Measurements from ENCODE around the gene TUFM. TPM values are rescaled to one million over a fixed set of nuclear protein-coding genes. Genes with fewer than 3 reads are reported as not detected.

Gene TUFM
- total RNA-seq, 1 experiment from 2014 or later = 296 TPM

GRCh38 chr16:28824717-28824973 lies 21.5 kb downstream of the TUFM start:
- peaks cover 31% of the 10 kb centered on the region for H3K4me1 Mint-ChIP-seq
- CTCF ChIA-PET = no interaction called here
- TF ChIP-seq ELF4 (CRISPR knock-in tag; IDR thresholded peaks at IDR 0.05; ENCODE audit: low read depth) (no peak), IRF2 (CRISPR knock-in tag; IDR thresholded peaks at IDR 0.05; ENCODE audit: borderline replicate concordance, low read depth) (no peak), NFYB (CRISPR knock-in tag; conservative IDR thresholded peaks at IDR 0.05; ENCODE audit: low read depth) (no peak), ATF1 (CRISPR knock-in tag; IDR thresholded peaks at IDR 0.05) (no peak), GABPB1 (CRISPR knock-in tag; IDR thresholded peaks at IDR 0.05) (no peak), NFE2L1 (CRISPR knock-in tag; IDR thresholded peaks at IDR 0.05) (no peak), FOXJ3 (CRISPR knock-in tag; IDR thresholded peaks at IDR 0.05; ENCODE audit: borderline replicate concordance) (no peak), SP1 (CRISPR knock-in tag; conservative IDR thresholded peaks at IDR 0.05) (no peak), NFATC4 (CRISPR knock-in tag; IDR thresholded peaks at IDR 0.05) (no peak)
- TF ChIP-seq, protein P1, sequence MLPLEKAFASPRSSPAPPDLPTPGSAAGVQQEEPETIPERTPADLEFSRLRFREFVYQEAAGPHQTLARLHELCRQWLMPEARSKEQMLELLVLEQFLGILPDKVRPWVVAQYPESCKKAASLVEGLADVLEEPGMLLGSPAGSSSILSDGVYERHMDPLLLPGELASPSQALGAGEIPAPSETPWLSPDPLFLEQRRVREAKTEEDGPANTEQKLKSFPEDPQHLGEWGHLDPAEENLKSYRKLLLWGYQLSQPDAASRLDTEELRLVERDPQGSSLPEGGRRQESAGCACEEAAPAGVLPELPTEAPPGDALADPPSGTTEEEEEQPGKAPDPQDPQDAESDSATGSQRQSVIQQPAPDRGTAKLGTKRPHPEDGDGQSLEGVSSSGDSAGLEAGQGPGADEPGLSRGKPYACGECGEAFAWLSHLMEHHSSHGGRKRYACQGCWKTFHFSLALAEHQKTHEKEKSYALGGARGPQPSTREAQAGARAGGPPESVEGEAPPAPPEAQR (CRISPR knock-in tag; IDR thresholded peaks at IDR 0.05) = no peak
- TF ChIP-seq, protein P2, sequence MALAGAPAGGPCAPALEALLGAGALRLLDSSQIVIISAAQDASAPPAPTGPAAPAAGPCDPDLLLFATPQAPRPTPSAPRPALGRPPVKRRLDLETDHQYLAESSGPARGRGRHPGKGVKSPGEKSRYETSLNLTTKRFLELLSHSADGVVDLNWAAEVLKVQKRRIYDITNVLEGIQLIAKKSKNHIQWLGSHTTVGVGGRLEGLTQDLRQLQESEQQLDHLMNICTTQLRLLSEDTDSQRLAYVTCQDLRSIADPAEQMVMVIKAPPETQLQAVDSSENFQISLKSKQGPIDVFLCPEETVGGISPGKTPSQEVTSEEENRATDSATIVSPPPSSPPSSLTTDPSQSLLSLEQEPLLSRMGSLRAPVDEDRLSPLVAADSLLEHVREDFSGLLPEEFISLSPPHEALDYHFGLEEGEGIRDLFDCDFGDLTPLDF (CRISPR knock-in tag; IDR thresholded peaks at IDR 0.05) = no peak
- TF ChIP-seq, protein P3, sequence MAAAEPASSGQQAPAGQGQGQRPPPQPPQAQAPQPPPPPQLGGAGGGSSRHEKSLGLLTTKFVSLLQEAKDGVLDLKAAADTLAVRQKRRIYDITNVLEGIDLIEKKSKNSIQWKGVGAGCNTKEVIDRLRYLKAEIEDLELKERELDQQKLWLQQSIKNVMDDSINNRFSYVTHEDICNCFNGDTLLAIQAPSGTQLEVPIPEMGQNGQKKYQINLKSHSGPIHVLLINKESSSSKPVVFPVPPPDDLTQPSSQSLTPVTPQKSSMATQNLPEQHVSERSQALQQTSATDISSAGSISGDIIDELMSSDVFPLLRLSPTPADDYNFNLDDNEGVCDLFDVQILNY (CRISPR knock-in tag; IDR thresholded peaks at IDR 0.05) = no peak
- TF ChIP-seq, protein P4, sequence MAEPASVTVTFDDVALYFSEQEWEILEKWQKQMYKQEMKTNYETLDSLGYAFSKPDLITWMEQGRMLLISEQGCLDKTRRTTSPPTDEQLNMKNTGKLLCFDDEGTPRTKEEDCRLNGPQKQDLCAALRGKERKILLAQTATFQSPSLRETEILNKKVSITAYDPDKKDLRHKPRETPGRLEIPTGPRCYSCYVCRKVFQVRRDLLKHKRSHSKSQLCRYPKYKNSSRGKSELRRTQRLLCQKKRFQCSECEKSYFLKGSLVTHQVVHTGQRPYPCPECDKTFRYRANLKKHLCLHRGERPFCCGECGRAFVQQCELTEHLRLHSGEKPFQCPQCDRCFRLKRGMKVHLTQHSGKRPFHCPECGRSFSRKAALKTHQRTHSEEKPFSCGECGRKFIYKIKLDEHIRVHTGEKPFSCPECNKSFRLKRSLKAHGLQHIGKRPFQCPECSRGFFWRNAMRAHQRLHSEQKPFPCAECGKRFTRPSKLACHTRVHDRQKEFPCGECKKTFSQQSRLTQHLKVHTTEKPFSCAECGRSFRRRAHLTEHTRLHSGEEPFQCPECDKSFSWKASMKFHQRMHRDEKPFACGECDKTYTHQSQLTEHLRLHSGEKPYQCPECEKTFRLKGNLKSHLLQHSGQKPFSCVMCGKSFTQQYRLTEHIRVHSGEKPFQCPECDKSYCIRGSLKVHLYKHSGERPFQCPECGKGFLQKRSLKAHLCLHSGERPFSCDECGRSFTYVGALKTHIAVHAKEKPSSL (CRISPR knock-in tag; conservative IDR thresholded peaks at IDR 0.05) = no peak
- ATAC-seq (no peak), DNase-seq (ENCODE audit: low spot score) (no peak)
- no peaks in the 10 kb centered on the region for H3K9me3 Mint-ChIP-seq
- POLR2A ChIA-PET = interaction anchor here (0.9 kb wide), 1 partner anchor 38 kb away, joined by 4 read pairs; the partner anchor contains the start of gene SH2B1
- peak overlapping the region; percentile 98 for H3K27ac Mint-ChIP-seq
- no peaks in the 10 kb centered on the region for H3K27me3 Mint-ChIP-seq (ENCODE audit: low read depth)
- peaks cover 56% of the 10 kb centered on the region for H3K36me3 Mint-ChIP-seq
- H3K4me3 Mint-ChIP-seq = peak overlapping the region; percentile 98

DNA sequence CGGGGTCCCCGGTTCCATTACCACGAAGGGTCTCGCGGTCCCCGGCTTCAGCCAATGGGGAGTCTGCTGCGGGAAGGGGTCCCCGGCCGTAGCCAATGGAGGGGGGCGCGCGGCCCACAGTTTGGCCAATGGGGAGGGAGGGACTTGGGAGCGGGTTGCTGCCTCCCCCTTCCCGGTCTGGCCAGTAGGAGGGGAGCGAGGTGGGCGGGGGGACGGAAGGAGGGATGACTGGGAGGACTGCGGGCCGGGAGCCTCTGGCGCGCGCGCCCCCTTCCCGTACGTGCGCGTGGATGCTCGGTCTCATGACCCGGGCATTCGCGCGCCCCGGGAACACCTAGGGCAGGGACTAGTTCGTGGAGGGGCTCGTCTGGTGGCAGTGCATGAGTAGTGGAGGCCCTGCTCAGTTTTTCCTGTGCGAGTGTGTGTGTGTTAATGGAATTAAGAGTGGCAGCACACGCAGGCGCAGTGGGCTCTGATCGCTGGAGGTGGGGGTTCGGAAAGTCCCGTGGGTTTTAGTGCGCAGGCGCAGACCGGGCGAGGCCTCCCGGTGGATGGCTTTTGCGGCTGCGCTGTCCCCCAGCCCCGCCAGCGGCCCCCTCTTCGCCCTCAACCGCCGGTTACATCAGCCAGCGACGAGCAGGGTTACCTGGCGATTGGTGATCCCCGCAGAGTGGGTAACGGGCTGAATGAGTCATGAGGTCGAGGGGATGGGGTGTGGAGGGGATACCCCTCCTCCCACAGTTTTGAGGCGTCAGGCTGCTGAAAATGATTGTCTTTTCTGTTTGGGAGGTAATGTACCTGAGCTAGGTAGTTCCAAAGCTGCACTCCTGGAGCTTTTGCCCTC lies 22.1 kb downstream of the TUFM start:
- H3K9me3 Mint-ChIP-seq = no peaks in the 10 kb centered on the region
- H3K4me1 Mint-ChIP-seq = peaks cover 31% of the 10 kb centered on the region
- ATAC-seq (peak; percentile 94), DNase-seq (ENCODE audit: low spot score) (peak; percentile 98)
- peak overlapping the region; percentile 98 for H3K4me3 Mint-ChIP-seq
- H3K36me3 Mint-ChIP-seq = peaks cover 52% of the 10 kb centered on the region
- ChIA-PET CTCF (interaction anchor here (0.8 kb wide), 1 partner anchor 326 kb away, joined by 6 read pairs; no protein-coding TSS in a partner anchor), POLR2A (interaction anchor here (0.8 to 1.0 kb wide), 3 partner anchors 21 to 39 kb away, joined by 3 to 4 read pairs (median 3); partner anchors contain the start of genes SH2B1 and TUFM)
- peak overlapping the region; percentile 98 for H3K27ac Mint-ChIP-seq
- H3K27me3 Mint-ChIP-seq (ENCODE audit: low read depth) = no peaks in the 10 kb centered on the region
- TF ChIP-seq ZNF512 (CRISPR knock-in tag; IDR thresholded peaks at IDR 0.05; ENCODE audit: borderline replicate concordance) (no peak), TCF7 (CRISPR knock-in tag; IDR thresholded peaks at IDR 0.05; ENCODE audit: low read depth) (no peak), ESRRA (CRISPR knock-in tag; IDR thresholded peaks at IDR 0.05; ENCODE audit: borderline replicate concordance) (no peak), CDX4 (CRISPR knock-in tag; IDR thresholded peaks at IDR 0.05; ENCODE audit: borderline replicate concordance) (no peak), TEAD4 (CRISPR knock-in tag; IDR thresholded peaks at IDR 0.05) (no peak; the same call in 1 of the 2 replicates), NR3C1 (CRISPR knock-in tag; conservative IDR thresholded peaks at IDR 0.05; ENCODE audit: low read depth) (no peak), TEAD1 (CRISPR knock-in tag; IDR thresholded peaks at IDR 0.05) (peak; percentile 81), JUN (CRISPR knock-in tag; IDR thresholded peaks at IDR 0.05) (no peak), GABPB1 (CRISPR knock-in tag; IDR thresholded peaks at IDR 0.05) (peak; percentile 100)
- TF ChIP-seq, protein P5, sequence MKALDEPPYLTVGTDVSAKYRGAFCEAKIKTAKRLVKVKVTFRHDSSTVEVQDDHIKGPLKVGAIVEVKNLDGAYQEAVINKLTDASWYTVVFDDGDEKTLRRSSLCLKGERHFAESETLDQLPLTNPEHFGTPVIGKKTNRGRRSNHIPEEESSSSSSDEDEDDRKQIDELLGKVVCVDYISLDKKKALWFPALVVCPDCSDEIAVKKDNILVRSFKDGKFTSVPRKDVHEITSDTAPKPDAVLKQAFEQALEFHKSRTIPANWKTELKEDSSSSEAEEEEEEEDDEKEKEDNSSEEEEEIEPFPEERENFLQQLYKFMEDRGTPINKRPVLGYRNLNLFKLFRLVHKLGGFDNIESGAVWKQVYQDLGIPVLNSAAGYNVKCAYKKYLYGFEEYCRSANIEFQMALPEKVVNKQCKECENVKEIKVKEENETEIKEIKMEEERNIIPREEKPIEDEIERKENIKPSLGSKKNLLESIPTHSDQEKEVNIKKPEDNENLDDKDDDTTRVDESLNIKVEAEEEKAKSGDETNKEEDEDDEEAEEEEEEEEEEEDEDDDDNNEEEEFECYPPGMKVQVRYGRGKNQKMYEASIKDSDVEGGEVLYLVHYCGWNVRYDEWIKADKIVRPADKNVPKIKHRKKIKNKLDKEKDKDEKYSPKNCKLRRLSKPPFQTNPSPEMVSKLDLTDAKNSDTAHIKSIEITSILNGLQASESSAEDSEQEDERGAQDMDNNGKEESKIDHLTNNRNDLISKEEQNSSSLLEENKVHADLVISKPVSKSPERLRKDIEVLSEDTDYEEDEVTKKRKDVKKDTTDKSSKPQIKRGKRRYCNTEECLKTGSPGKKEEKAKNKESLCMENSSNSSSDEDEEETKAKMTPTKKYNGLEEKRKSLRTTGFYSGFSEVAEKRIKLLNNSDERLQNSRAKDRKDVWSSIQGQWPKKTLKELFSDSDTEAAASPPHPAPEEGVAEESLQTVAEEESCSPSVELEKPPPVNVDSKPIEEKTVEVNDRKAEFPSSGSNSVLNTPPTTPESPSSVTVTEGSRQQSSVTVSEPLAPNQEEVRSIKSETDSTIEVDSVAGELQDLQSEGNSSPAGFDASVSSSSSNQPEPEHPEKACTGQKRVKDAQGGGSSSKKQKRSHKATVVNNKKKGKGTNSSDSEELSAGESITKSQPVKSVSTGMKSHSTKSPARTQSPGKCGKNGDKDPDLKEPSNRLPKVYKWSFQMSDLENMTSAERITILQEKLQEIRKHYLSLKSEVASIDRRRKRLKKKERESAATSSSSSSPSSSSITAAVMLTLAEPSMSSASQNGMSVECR (CRISPR knock-in tag; IDR thresholded peaks at IDR 0.05; ENCODE audit: borderline replicate concordance) = 0 out of 2 replicates have a peak, but pooled peaks have one; percentile 46

Measured in WTC11 (cell line).